ENCODE measurements around the gene METTL25B.
A peak's percentile ranks its signal among the peaks of the same experiment; 100 is the strongest.

The METTL25B gene

DNA sequence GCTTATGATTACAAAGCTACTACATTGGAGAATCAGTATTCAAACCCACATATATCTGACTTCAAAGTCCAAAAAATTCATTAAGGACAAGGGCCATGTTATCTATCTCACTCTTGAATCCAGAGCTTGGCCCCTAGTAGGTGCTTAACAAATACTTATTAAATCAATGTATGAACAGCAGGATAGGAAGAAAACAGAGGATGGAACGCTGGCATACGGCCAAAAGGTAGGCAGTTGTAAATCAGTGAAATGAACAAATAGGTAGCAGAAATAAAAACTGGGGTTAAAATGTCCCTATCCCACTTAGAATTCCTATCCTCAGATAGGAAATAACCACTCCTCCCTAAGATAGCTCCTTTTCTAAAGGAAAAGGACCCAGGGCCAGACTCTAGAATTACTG, 10.6 kb downstream of the METTL25B start:
- POLR2A ChIA-PET = interaction anchor here (0.9 kb wide), 1 partner anchor 9 kb away, joined by 4 read pairs; no protein-coding TSS in a partner anchor
- CTCF ChIA-PET = interaction anchor here (0.8 to 1.6 kb wide), 6 partner anchors 11 to 189 kb away, joined by 3 to 5 read pairs (median 4); partner anchors contain the start of genes HDGF and METTL25B
- no peak for DNase-seq (ENCODE audit: low read depth, low spot score)
- TF ChIP-seq, protein P1, sequence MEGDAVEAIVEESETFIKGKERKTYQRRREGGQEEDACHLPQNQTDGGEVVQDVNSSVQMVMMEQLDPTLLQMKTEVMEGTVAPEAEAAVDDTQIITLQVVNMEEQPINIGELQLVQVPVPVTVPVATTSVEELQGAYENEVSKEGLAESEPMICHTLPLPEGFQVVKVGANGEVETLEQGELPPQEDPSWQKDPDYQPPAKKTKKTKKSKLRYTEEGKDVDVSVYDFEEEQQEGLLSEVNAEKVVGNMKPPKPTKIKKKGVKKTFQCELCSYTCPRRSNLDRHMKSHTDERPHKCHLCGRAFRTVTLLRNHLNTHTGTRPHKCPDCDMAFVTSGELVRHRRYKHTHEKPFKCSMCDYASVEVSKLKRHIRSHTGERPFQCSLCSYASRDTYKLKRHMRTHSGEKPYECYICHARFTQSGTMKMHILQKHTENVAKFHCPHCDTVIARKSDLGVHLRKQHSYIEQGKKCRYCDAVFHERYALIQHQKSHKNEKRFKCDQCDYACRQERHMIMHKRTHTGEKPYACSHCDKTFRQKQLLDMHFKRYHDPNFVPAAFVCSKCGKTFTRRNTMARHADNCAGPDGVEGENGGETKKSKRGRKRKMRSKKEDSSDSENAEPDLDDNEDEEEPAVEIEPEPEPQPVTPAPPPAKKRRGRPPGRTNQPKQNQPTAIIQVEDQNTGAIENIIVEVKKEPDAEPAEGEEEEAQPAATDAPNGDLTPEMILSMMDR (IDR thresholded peaks at IDR 0.05; ENCODE audit: insufficient read depth, low read length, missing control alignments) = no peak
- H3K4me3 ChIP-seq (ENCODE audit: low read depth, low read length) = no peak overlapping the region

DNA sequence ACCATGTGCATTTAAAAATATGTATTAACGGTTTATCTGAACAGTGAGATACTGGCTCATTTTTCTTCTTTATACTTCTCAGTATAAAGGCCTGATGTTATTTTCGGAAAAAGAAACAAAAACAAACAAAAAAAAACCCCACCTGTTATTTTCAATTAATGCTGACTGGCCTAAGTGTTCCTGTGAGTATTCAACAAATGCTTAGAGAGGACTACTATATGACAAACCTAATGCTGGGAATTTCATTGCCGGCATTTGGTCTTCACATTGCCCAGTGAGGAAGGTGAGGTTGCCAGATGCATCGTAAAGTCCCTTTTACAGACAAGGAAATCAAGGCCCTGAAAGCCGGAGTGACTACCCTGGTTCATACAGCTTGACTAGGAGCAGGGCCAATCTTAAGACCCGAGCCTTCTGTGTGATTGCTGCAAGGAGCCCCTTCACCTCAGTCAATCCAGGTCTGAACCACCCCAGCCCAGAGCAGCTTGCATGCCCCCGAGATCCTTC, 12.0 kb downstream of the METTL25B start:
- peak overlapping the region; percentile 93 for H3K4me3 ChIP-seq (ENCODE audit: low read depth, low read length)
- DNase-seq (ENCODE audit: low read depth, low spot score) = no peak
- TF ChIP-seq, protein P1 (IDR thresholded peaks at IDR 0.05; ENCODE audit: insufficient read depth, low read length, missing control alignments) = no peak
- CTCF ChIA-PET = interaction anchor here (2.0 to 4.4 kb wide), 2 partner anchors 14 to 51 kb away, joined by 10 to 36 read pairs; partner anchors contain the start of genes ISG20L2 and METTL25B
- POLR2A ChIA-PET = interaction anchor here (1.2 to 2.3 kb wide), 3 partner anchors 12 to 686 kb away, joined by 3 to 21 read pairs (median 16); partner anchors contain the start of genes ISG20L2, LAMTOR2, METTL25B and PRCC

DNA sequence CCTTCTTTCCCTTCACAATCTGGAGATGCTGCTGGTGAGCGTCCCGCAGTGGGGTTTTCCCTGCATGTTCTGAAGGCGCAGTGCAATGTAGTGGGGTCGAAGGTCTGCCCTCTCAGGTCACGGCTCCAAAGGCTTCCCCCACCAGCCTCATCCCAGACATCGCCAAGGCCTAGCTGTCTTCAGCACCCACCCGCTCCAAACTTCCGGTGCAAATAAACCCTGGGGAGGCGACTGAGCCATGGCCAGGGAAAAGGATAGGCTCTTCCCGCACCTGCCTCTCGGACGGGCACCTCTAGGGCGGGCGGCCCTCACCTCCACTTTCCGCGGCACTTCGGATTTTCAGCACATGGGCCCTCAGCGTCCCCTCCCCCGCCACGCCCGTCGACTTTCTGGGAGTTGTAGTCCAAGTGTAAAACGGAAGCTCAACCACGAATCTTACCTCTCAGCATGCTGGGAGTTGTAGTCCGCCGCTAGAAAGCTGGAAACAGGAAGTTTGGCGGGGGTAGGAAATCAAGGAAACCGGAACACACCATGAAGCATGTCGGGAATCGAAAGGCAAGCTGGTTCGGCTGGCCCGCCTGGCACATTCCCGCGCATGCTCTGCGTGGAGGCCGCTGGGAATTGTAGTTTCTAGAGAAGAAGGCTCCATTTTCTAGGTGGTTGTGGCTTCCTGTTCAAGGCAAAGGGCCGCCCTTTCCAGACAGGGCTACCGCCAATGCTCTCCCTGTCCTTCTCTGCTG, 12.6 kb downstream of the METTL25B start, which contains the start of gene MRPL24:
TSS of gene MRPL24 (minus strand) at position 348 of the 740 bp plus-strand sequence. CDS start 2,384 bp downstream, outside the sequence.
- POLR2A ChIA-PET = interaction anchor here (0.8 to 2.3 kb wide), 8 partner anchors 9 to 687 kb away, joined by 3 to 21 read pairs (median 4); partner anchors contain the start of genes HDGF, ISG20L2, LAMTOR2 and METTL25B
- TF ChIP-seq, protein P1 (IDR thresholded peaks at IDR 0.05; ENCODE audit: insufficient read depth, low read length, missing control alignments) = no peak
- H3K4me3 ChIP-seq (ENCODE audit: low read depth, low read length) = peak within 1 kb of the TSS; percentile 93
- CTCF ChIA-PET = interaction anchor here (0.9 to 4.4 kb wide), 4 partner anchors 11 to 52 kb away, joined by 3 to 36 read pairs (median 7); partner anchors contain the start of genes ISG20L2 and METTL25B
- peak; percentile 96 for DNase-seq (ENCODE audit: low read depth, low spot score)

DNA sequence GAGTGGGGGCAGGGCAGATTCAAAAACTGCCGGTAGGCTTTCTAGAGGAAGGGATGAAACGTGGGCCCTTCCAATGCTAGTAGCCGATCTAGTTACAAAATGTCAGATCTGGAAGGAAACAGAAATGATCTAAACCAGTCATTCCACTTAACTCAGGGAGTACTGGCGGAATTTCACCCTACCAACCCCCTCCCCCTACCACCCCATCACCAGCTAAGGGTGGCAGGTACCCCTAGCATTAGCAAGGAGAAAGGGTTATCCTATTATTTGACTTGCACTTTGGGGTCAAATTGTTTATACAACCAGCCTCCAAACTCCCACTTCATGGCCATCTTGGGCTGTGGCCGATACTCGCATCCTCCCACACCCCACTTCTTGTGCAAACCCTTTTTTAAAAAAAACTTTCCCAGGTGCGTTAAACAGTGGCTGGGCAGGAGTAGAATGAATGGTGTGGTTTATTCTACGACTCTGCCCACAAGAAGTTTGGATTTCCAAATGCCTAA, 13.3 kb downstream of the METTL25B start:
- peak overlapping the region; percentile 30; the same call in 1 of the 2 replicates for H3K4me3 ChIP-seq (ENCODE audit: low read depth, low read length)
- CTCF ChIA-PET = interaction anchor here (0.9 to 4.4 kb wide), 4 partner anchors 11 to 52 kb away, joined by 3 to 36 read pairs (median 7); partner anchors contain the start of genes ISG20L2 and METTL25B
- POLR2A ChIA-PET = interaction anchor here (0.8 to 2.3 kb wide), 8 partner anchors 8 to 687 kb away, joined by 3 to 21 read pairs (median 4); partner anchors contain the start of genes HDGF, ISG20L2, LAMTOR2 and METTL25B
- TF ChIP-seq, protein P1 (IDR thresholded peaks at IDR 0.05; ENCODE audit: insufficient read depth, low read length, missing control alignments) = no peak
- DNase-seq (ENCODE audit: low read depth, low spot score) = no peak

DNA sequence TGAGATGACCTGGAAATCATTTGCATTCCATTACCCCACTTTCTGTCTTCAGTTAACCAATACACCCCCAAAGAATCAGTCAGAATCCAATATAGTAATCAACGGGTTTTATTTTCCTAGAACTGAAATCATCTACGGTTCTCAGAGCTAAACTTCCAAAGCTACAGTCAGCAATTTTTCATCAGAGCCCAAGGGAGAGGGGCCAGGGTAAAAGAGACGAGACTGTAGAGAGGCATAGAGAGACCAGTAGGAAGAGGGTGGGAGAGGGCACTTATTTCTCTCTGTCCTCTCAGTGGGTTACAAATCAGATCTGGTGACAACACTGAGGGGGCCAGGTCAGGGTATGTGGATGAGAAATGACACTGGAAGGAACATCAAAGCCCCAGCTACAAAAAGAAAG, 13.7 kb downstream of the METTL25B start:
- ChIA-PET POLR2A (interaction anchor here (1.0 to 2.3 kb wide), 3 partner anchors 10 to 35 kb away, joined by 4 to 16 read pairs (median 12); partner anchors contain the start of genes HDGF, ISG20L2 and METTL25B), CTCF (interaction anchor here (1.0 to 4.4 kb wide), 3 partner anchors 15 to 53 kb away, joined by 4 to 36 read pairs (median 10); partner anchors contain the start of genes ISG20L2 and METTL25B)
- no peak for DNase-seq (ENCODE audit: low read depth, low spot score)
- TF ChIP-seq, protein P1 (IDR thresholded peaks at IDR 0.05; ENCODE audit: insufficient read depth, low read length, missing control alignments) = no peak
- no peak overlapping the region for H3K4me3 ChIP-seq (ENCODE audit: low read depth, low read length)

Data from AG04449 (cell line).